Esophagus (tissue), 2 donors: ENCODE measurements around the gene TXNRD2. TPM values are rescaled to one million over a fixed set of nuclear protein-coding genes. Genes with fewer than 3 reads are reported as not detected.

Source experiments
- H3K27ac ChIP-seq, 2 donors: one replicate each; pipeline ENCODE4 v1.5.1; 2013; ENCODE audit warnings: low read depth in 2 of 2, mild to moderate bottlenecking in 2 of 2, inconsistent platforms in 1 of 2, low read length in 1 of 2, moderate library complexity in 1 of 2
- H3K27me3 ChIP-seq, 2 donors: one replicate each; pipeline ENCODE4 v1.6.1; 2013; ENCODE audit warnings: low read length in 2 of 2, control low read depth in 1 of 2, mild to moderate bottlenecking in 1 of 2; ENCODE audit not compliant: insufficient read depth in 2 of 2, control insufficient read depth in 1 of 2
- H3K36me3 ChIP-seq, 2 donors: one replicate each; pipeline ENCODE4 v1.6.1; 2013; ENCODE audit warnings: low read length in 1 of 2; ENCODE audit not compliant: control insufficient read depth in 2 of 2, insufficient read depth in 2 of 2
- H3K4me1 ChIP-seq, 2 donors: one replicate each; pipeline ENCODE4 v1.6.1; 2013; ENCODE audit warnings: low read length in 1 of 2; ENCODE audit not compliant: control insufficient read depth in 2 of 2, insufficient read depth in 2 of 2
- H3K4me3 ChIP-seq, 2 donors: one replicate each; pipeline ENCODE4 v1.5.1; 2013; ENCODE audit warnings: low read length in 2 of 2, mild to moderate bottlenecking in 2 of 2, low read depth in 1 of 2, moderate library complexity in 1 of 2
- H3K9me3 ChIP-seq, 2 donors: one replicate each; pipeline ENCODE4 v1.6.1; 2013; ENCODE audit warnings: mild to moderate bottlenecking in 2 of 2, low read depth in 1 of 2, low read length in 1 of 2, moderate library complexity in 1 of 2; ENCODE audit not compliant: control insufficient read depth in 2 of 2, insufficient read depth in 1 of 2
- WGBS, 2 donors: extraction: QIAGEN DNeasy Blood & Tissue Kit; methylation state at CpG; one replicate each; pipeline ENCODE4 v1.1.7; 2013; 5-methylcytosine and 5-hydroxymethylcytosine counted together
- polyA plus RNA-seq, 2 donors: library from polyadenylated mRNA; stranded (reverse); fragments of 200-250 nt; gene quantifications; one replicate each; pipeline ENCODE4 v1.2.3, GENCODE V29; 2013
- donor health status: healthy with polysubstance abuse.
- donor health status: Bipolar disorder and iron deficiency.

The TXNRD2 gene
- polyA plus RNA-seq, 2 donors = 9.6 to 20.6 TPM

- H3K27ac ChIP-seq = peak overlapping the region; percentile 39 to 59
- peaks cover 8 to 24% of the 10 kb centered on the region in 2 donors for H3K4me1 ChIP-seq
- H3K9me3 ChIP-seq = no peaks in the 10 kb centered on the region
- no peak overlapping the region for H3K4me3 ChIP-seq
- H3K36me3 ChIP-seq = peaks cover 0 to 13% of the 10 kb centered on the region in 2 donors
- WGBS, 2 donors = 22 to 30% methylated on average over 32 of the region's 32 CpGs
- no peaks in the 10 kb centered on the region for H3K27me3 ChIP-seq
Measured at GRCh38 chr22:19891317-19892256, 50.0 kb downstream of the TXNRD2 start.

GRCh38 chr22:19890502-19891316 lies 50.9 kb downstream of the TXNRD2 start:
- Histone ChIP-seq H3K36me3 (peaks cover 0 to 13% of the 10 kb centered on the region in 2 donors), H3K4me1 (peaks cover 8 to 27% of the 10 kb centered on the region in 2 donors), H3K27ac (peak overlapping the region in 1 of 2 donors; percentile 13), H3K27me3 (no peaks in the 10 kb centered on the region), H3K9me3 (no peaks in the 10 kb centered on the region), H3K4me3 (no peak overlapping the region)
- WGBS, 2 donors = 70 to 71% methylated on average over 20 of the region's 20 CpGs

GRCh38 chr22:19889951-19890350 lies 51.7 kb downstream of the TXNRD2 start:
- H3K27me3 ChIP-seq = no peaks in the 10 kb centered on the region
- H3K9me3 ChIP-seq = no peaks in the 10 kb centered on the region
- peaks cover 8 to 27% of the 10 kb centered on the region in 2 donors for H3K4me1 ChIP-seq
- no peak overlapping the region for H3K4me3 ChIP-seq
- 82 to 90% methylated on average over 9 of the region's 9 CpGs for WGBS, 2 donors
- H3K36me3 ChIP-seq = peaks cover 0 to 9% of the 10 kb centered on the region in 2 donors
- no peak overlapping the region for H3K27ac ChIP-seq

- Histone ChIP-seq H3K27me3 (no peaks in the 10 kb centered on the region), H3K4me1 (peaks cover 8 to 27% of the 10 kb centered on the region in 2 donors), H3K36me3 (peaks cover 0 to 3% of the 10 kb centered on the region in 2 donors), H3K27ac (no peak overlapping the region), H3K9me3 (no peaks in the 10 kb centered on the region), H3K4me3 (no peak overlapping the region)
- 58 to 67% methylated on average over 17 of the region's 17 CpGs for WGBS, 2 donors
Measured at GRCh38 chr22:19888131-19888746, 53.4 kb downstream of the TXNRD2 start.

GRCh38 chr22:19887256-19887985 lies 54.2 kb downstream of the TXNRD2 start:
- H3K4me3 ChIP-seq = no peak overlapping the region
- WGBS, 2 donors = 84 to 88% methylated on average over 16 of the region's 16 CpGs
- H3K9me3 ChIP-seq = no peaks in the 10 kb centered on the region
- no peaks in the 10 kb centered on the region for H3K27me3 ChIP-seq
- peaks cover 7 to 26% of the 10 kb centered on the region in 2 donors for H3K4me1 ChIP-seq
- H3K27ac ChIP-seq = peak overlapping the region in 1 of 2 donors; percentile 4
- peaks cover 0 to 2% of the 10 kb centered on the region in 2 donors for H3K36me3 ChIP-seq

- no peak overlapping the region for H3K27ac ChIP-seq
- WGBS, 2 donors = 61 to 68% methylated on average over 12 of the region's 12 CpGs
- H3K36me3 ChIP-seq = peaks cover 0 to 2% of the 10 kb centered on the region in 2 donors
- H3K4me1 ChIP-seq = peaks cover under 1 to 22% of the 10 kb centered on the region in 2 donors
- H3K4me3 ChIP-seq = no peak overlapping the region
- H3K9me3 ChIP-seq = no peaks in the 10 kb centered on the region
- no peaks in the 10 kb centered on the region for H3K27me3 ChIP-seq
Measured at GRCh38 chr22:19886605-19887255, 54.9 kb downstream of the TXNRD2 start.

- Histone ChIP-seq H3K36me3 (peaks cover 0 to 2% of the 10 kb centered on the region in 2 donors), H3K27ac (no peak overlapping the region), H3K27me3 (no peaks in the 10 kb centered on the region), H3K4me1 (peaks cover 0 to 21% of the 10 kb centered on the region in 2 donors), H3K4me3 (no peak overlapping the region), H3K9me3 (no peaks in the 10 kb centered on the region)
- 81 to 84% methylated on average over 15 of the region's 15 CpGs for WGBS, 2 donors
Measured at GRCh38 chr22:19885841-19886592, 55.6 kb downstream of the TXNRD2 start.
